Fibroblast of skin of abdomen (primary cell): ENCODE results near the gene TRA2B.

ENCODE experiments used
- DNase-seq: peaks from one replicate; pipeline ENCODE4 v3.0.0-alpha.2; 2013

TRA2B gene

DNA sequence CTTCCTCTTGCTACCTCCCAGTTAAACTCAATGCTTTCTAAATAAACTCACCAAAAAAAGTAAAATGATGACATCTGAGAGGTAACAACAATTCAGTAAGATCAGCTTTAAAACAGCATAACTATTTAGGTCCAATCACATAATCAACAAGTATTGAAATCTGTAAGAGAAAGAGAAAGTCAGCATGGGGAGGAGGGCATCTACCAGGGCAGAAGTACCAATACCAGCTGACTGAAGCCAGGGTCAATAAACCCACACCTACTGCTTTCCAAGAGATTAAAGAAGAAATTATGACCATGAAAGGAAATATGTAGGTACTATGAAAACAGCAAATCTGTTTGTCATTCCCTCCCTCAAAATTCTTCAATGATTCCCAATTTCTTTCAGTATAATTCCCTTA lies 70.8 kb downstream of the TRA2B start:
- DNase-seq: no peak

- no peak for DNase-seq
Observed at GRCh38 chr3:185866555-185866954, 71.3 kb downstream of the TRA2B start.
